CD14-positive monocyte (primary cell): ENCODE results near the gene ITLN1. TPM values are rescaled to one million over a fixed set of nuclear protein-coding genes. Genes with fewer than 3 reads are reported as not detected.

Source experiments
- DNase-seq, 3 donors: peaks; one replicate each; pipeline ENCODE4 v3.0.0-alpha.2; 2011 to 2022
- H2AFZ ChIP-seq: 2 replicates; pipeline ENCODE4 v1.6.0; 2012; ENCODE audit warnings: mild to moderate bottlenecking, low read depth, low read length, inconsistent platforms; ENCODE audit not compliant: insufficient read depth, poor library complexity, severe bottlenecking
- H3K27ac ChIP-seq, 2 donors: 1 replicate in 1 of 2; 2 replicates in 1 of 2; pipeline ENCODE4 v1.5.1; 2012 to 2013; ENCODE audit warnings: low read length in 2 of 2, control low read depth in 1 of 2, inconsistent platforms in 1 of 2, low read depth in 1 of 2, mild to moderate bottlenecking in 1 of 2
- H3K27me3 ChIP-seq, 2 donors: one replicate each; pipeline versions ENCODE4 v1.6.0 to v1.6.1; 2011 to 2013; ENCODE audit warnings: low read length in 2 of 2; ENCODE audit not compliant: control insufficient read depth in 2 of 2, insufficient read depth in 2 of 2
- H3K36me3 ChIP-seq, 2 donors: replicated peaks in 1 of 2; 1 replicate in 1 of 2; 2 replicates in 1 of 2; pipeline versions ENCODE4 v1.5.1 to v1.6.1; 2012 to 2013; ENCODE audit warnings: low read length in 2 of 2, control low read depth in 1 of 2, inconsistent platforms in 1 of 2, mild to moderate bottlenecking in 1 of 2; ENCODE audit not compliant: insufficient read depth in 2 of 2, control insufficient read depth in 1 of 2
- H3K4me1 ChIP-seq, 2 donors: 1 replicate in 1 of 2; 2 replicates in 1 of 2; pipeline versions ENCODE4 v1.5.1 to v1.6.1; 2012 to 2013; ENCODE audit warnings: low read length in 2 of 2, control low read depth in 1 of 2, inconsistent platforms in 1 of 2, mild to moderate bottlenecking in 1 of 2, moderate library complexity in 1 of 2; ENCODE audit not compliant: insufficient read depth in 2 of 2, control insufficient read depth in 1 of 2
- H3K4me2 ChIP-seq: replicated peaks from 2 replicates; pipeline ENCODE3; 2012; ENCODE audit warnings: low read length, moderate library complexity, mild to moderate bottlenecking; ENCODE audit not compliant: poor library complexity, severe bottlenecking; ENCODE audit errors: extremely low read depth
- H3K4me3 ChIP-seq, 3 experiments: fragments of 200-600 bp in 1 of 3; sonication (generic) in 1 of 3; replicated peaks in 1 of 3; 1 replicate in 2 of 3; 2 replicates in 1 of 3; pipeline ENCODE4 v1.5.1; 2011 to 2013; ENCODE audit warnings: low read length in 3 of 3, mild to moderate bottlenecking in 3 of 3, control low read depth in 2 of 3, low read depth in 2 of 3, inconsistent platforms in 1 of 3, moderate library complexity in 1 of 3
- H3K79me2 ChIP-seq: 2 replicates; pipeline ENCODE4 v1.6.0; 2012; ENCODE audit warnings: mild to moderate bottlenecking, control low read depth, inconsistent platforms, low read length, moderate library complexity; ENCODE audit not compliant: insufficient read depth
- H3K9ac ChIP-seq: 2 replicates; pipeline ENCODE4 v1.6.0; 2017; ENCODE audit warnings: low read length, mild to moderate bottlenecking; ENCODE audit not compliant: insufficient read depth, poor library complexity, severe bottlenecking
- H3K9me3 ChIP-seq, 2 donors: replicated peaks in 1 of 2; 1 replicate in 1 of 2; 2 replicates in 1 of 2; pipeline versions ENCODE4 v1.5.1 to v1.6.1; 2012 to 2013; ENCODE audit warnings: low read length in 2 of 2, control low read depth in 1 of 2; ENCODE audit not compliant: control insufficient read depth in 1 of 2, insufficient read depth in 1 of 2
- H4K20me1 ChIP-seq: 2 replicates; pipeline ENCODE4 v1.6.0; 2012; ENCODE audit warnings: mild to moderate bottlenecking, low read length, control low read depth, moderate library complexity; ENCODE audit not compliant: insufficient read depth
- H3K27ac Mint-ChIP-seq, 7 donors: one replicate each; pipeline ENCODE4 v1.8.0; 2020; ENCODE audit warnings: mild to moderate bottlenecking in 7 of 7, mixed read lengths in 7 of 7, moderate library complexity in 6 of 7, inconsistent platforms in 2 of 7
- H3K27me3 Mint-ChIP-seq, 3 donors: one replicate each; pipeline ENCODE4 v1.8.0; 2021 to 2022; ENCODE audit warnings: low read depth in 3 of 3, mild to moderate bottlenecking in 3 of 3, mixed read lengths in 3 of 3, moderate library complexity in 3 of 3, inconsistent platforms in 1 of 3
- H3K36me3 Mint-ChIP-seq, 2 donors: one replicate each; pipeline ENCODE4 v1.8.0; 2020; ENCODE audit warnings: mixed read lengths in 2 of 2, inconsistent platforms in 1 of 2, mild to moderate bottlenecking in 1 of 2
- H3K4me1 Mint-ChIP-seq: one replicate; pipeline ENCODE4 v1.8.0; 2020; ENCODE audit warnings: mild to moderate bottlenecking, mixed read lengths
- H3K4me3 Mint-ChIP-seq, 2 donors: one replicate each; pipeline ENCODE4 v1.8.0; 2020; ENCODE audit warnings: mild to moderate bottlenecking in 2 of 2, mixed read lengths in 2 of 2, moderate library complexity in 1 of 2
- H3K9me3 Mint-ChIP-seq, 7 donors: one replicate each; pipeline ENCODE4 v1.8.0; 2020 to 2022; ENCODE audit warnings: mixed read lengths in 7 of 7, mild to moderate bottlenecking in 6 of 7, moderate library complexity in 6 of 7, inconsistent platforms in 2 of 7
- CTCF ChIP-seq: fragments of 200-600 bp; IDR thresholded peaks from one replicate; pipeline ENCODE4 v1.8.0; 2022; ENCODE audit warnings: antibody characterized with exemption, mild to moderate bottlenecking
- WGBS: methylation state at CpG from one replicate; pipeline ENCODE4 v1.1.5; 2013; ENCODE audit warnings: missing lambda C conversion rate; ENCODE audit not compliant: insufficient coverage; 5-methylcytosine and 5-hydroxymethylcytosine counted together
- intact Hi-C, 2 donors: fragments of 100-400 bp; cut with micrococcal nuclease; formaldehyde crosslinking; loops; one replicate each; pipeline versions ENCODE4 v1.15.0 to v1.15.1; 2023
- polyA plus RNA-seq, 3 donors: library from polyadenylated mRNA; depleted of rRNA in 1 of 3; unstranded in 2 of 3; stranded (reverse) in 1 of 3; fragments of 300-500 nt in 2 of 3; fragments of >200 nt in 1 of 3; fragmentation: Illumina TruSeq in 2 of 3; gene quantifications; 1 replicate in 2 of 3; 2 replicates in 1 of 3; pipeline ENCODE4 v1.2.3, GENCODE V29; 2012 to 2021

ITLN1 gene
- polyA plus RNA-seq, 3 donors, result 1.2 to 1.6 (median 1.3) TPM

GRCh38 chr1:160880216-160880615 is 4.8 kb downstream of the ITLN1 start:
- Mint-ChIP-seq H3K4me3 (peak overlapping the region in 1 of 2 donors; percentile 21), H3K27me3 (peaks cover 2 to 4% (median 3%) of the 10 kb centered on the region in 3 donors), H3K36me3 (no peaks in the 10 kb centered on the region), H3K4me1 (peaks cover 81% of the 10 kb centered on the region), H3K27ac (peak overlapping the region in 5 of 7 donors; percentile 38 to 86 (median 68)), H3K9me3 (no peaks in the 10 kb centered on the region)
- no peak overlapping the region for H2AFZ ChIP-seq
- no peaks in the 10 kb centered on the region for H3K27me3 ChIP-seq
- peak in 2 of 3 donors; percentile 41 to 44 for DNase-seq
- peaks cover 74 to 83% of the 10 kb centered on the region in 2 donors for H3K4me1 ChIP-seq
- peak overlapping the region in 1 of 3 experiments; percentile 3 for H3K4me3 ChIP-seq
- H3K27ac ChIP-seq, result peak overlapping the region in 1 of 2 donors; percentile 13
- H3K4me2 ChIP-seq, result peak overlapping the region; percentile 18
- no peak overlapping the region for H3K9ac ChIP-seq
- intact Hi-C loops, result loop anchor here in 1 of 2 donors (10.0 kb wide), 1 partner anchor 65 kb away; no protein-coding TSS in a partner anchor
- H3K9me3 ChIP-seq, result no peaks in the 10 kb centered on the region
- H3K36me3 ChIP-seq, result no peaks in the 10 kb centered on the region
- no peaks in the 10 kb centered on the region for H3K79me2 ChIP-seq
- no peak for TF ChIP-seq CTCF
- no peaks in the 10 kb centered on the region for H4K20me1 ChIP-seq
- 100% methylated on average over 1 of the region's 3 CpGs for WGBS

- H3K4me3 Mint-ChIP-seq, result no peak overlapping the region
- DNase-seq, result no peak
Measured at GRCh38 chr1:160879056-160879455, 5.9 kb downstream of the ITLN1 start.

More at GRCh38 chr1:160879056-160879455, 5.9 kb downstream of the ITLN1 start:
- Histone ChIP-seq H3K36me3 (no peaks in the 10 kb centered on the region), H3K79me2 (no peaks in the 10 kb centered on the region), H3K27me3 (no peaks in the 10 kb centered on the region), H3K9me3 (no peaks in the 10 kb centered on the region), H3K4me3 (no peak overlapping the region), H3K4me2 (no peak overlapping the region), H3K4me1 (peaks cover 69 to 78% of the 10 kb centered on the region in 2 donors), H3K9ac (no peak overlapping the region), H4K20me1 (no peaks in the 10 kb centered on the region), H3K27ac (no peak overlapping the region), H2AFZ (no peak overlapping the region)
- 79% methylated on average over 8 of the region's 8 CpGs for WGBS
- intact Hi-C loops, result no loop called here
- peaks cover 2 to 4% (median 3%) of the 10 kb centered on the region in 3 donors for H3K27me3 Mint-ChIP-seq
- H3K36me3 Mint-ChIP-seq, result no peaks in the 10 kb centered on the region
- peaks cover 76% of the 10 kb centered on the region for H3K4me1 Mint-ChIP-seq
- H3K9me3 Mint-ChIP-seq, result peaks cover 0 to 3% (median 0%) of the 10 kb centered on the region in 7 donors
- H3K27ac Mint-ChIP-seq, result peak overlapping the region in 1 of 7 donors; percentile 37
- TF ChIP-seq CTCF, result no peak
